Uterus (tissue), 2 donors: ENCODE data around the gene MTO1.

Source experiments
- POLR2A ChIP-seq, 2 donors: fragments of 450-650 bp; IDR thresholded peaks; one replicate each; pipeline ENCODE4 v1.6.1; 2016; ENCODE audit warnings: antibody characterized with exemption in 2 of 2, mild to moderate bottlenecking in 1 of 2, moderate library complexity in 1 of 2
- TF ChIP-seq, protein P1 (sequence below), 4 experiments: fragments of 200-600 bp in 2 of 4; fragments of 450-650 bp in 2 of 4; sonication (generic) in 2 of 4; IDR thresholded peaks; one replicate each; pipeline ENCODE4 v1.5.1; 2016 to 2019; ENCODE audit warnings: antibody characterized with exemption in 4 of 4, mild to moderate bottlenecking in 2 of 4, moderate library complexity in 1 of 4

DNA sequence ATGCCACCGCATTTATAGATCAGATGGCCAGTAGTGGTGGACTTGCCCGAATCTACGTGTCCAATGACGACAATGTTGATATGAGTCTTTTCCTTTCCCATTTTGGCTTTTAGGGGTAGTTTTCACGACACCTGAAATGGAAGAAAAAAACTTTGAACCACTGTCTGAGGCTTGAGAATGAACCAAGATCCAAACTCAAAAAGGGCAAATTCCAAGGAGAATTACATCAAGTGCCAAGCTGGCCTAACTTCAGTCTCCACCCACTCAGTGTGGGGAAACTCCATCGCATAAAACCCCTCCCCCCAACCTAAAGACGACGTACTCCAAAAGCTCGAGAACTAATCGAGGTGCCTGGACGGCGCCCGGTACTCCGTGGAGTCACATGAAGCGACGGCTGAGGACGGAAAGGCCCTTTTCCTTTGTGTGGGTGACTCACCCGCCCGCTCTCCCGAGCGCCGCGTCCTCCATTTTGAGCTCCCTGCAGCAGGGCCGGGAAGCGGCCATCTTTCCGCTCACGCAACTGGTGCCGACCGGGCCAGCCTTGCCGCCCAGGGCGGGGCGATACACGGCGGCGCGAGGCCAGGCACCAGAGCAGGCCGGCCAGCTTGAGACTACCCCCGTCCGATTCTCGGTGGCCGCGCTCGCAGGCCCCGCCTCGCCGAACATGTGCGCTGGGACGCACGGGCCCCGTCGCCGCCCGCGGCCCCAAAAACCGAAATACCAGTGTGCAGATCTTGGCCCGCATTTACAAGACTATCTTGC, 58.6 kb downstream of the MTO1 start:
- TF ChIP-seq, protein P1, sequence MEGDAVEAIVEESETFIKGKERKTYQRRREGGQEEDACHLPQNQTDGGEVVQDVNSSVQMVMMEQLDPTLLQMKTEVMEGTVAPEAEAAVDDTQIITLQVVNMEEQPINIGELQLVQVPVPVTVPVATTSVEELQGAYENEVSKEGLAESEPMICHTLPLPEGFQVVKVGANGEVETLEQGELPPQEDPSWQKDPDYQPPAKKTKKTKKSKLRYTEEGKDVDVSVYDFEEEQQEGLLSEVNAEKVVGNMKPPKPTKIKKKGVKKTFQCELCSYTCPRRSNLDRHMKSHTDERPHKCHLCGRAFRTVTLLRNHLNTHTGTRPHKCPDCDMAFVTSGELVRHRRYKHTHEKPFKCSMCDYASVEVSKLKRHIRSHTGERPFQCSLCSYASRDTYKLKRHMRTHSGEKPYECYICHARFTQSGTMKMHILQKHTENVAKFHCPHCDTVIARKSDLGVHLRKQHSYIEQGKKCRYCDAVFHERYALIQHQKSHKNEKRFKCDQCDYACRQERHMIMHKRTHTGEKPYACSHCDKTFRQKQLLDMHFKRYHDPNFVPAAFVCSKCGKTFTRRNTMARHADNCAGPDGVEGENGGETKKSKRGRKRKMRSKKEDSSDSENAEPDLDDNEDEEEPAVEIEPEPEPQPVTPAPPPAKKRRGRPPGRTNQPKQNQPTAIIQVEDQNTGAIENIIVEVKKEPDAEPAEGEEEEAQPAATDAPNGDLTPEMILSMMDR (IDR thresholded peaks at IDR 0.05), result no peak
- no peak for TF ChIP-seq POLR2A (IDR thresholded peaks at IDR 0.05)
